AG04450 (cell line): ENCODE results near the gene ATG7. TPM values are rescaled to one million over a fixed set of nuclear protein-coding genes. Genes with fewer than 3 reads are reported as not detected.

Experiments
- CTCF ChIA-PET: fragments of 300-600, 350-600 bp; formaldehyde crosslinking; extraction: SDS; loops from one replicate; lab custom pipeline; 2022; ENCODE audit warnings: antibody characterized with exemption, inconsistent platforms; lab: Charles Lee
- POLR2A ChIA-PET: fragments of 350-600 bp; formaldehyde crosslinking; extraction: SDS; loops from one replicate; lab custom pipeline; 2021; ENCODE audit warnings: antibody characterized with exemption, inconsistent platforms; lab: Yijun Ruan, JAX
- DNase-seq: peaks from one replicate; pipeline ENCODE4 v3.0.0-alpha.2; 2011; ENCODE audit warnings: low read depth, low spot score
- H3K27ac ChIP-seq: one replicate; pipeline ENCODE4 v1.5.1; 2012; ENCODE audit warnings: low read depth, low read length, control low read depth
- H3K27me3 ChIP-seq: one replicate; pipeline ENCODE4 v1.6.0; 2012; ENCODE audit warnings: low read length; ENCODE audit not compliant: control insufficient read depth, insufficient read depth
- H3K4me3 ChIP-seq: 2 replicates; pipeline ENCODE4 v1.5.1; 2011; ENCODE audit warnings: mild to moderate bottlenecking, low read depth, low read length, control low read depth
- H3K9me3 ChIP-seq: 2 replicates; pipeline ENCODE4 v1.5.1; 2012; ENCODE audit warnings: low read length; ENCODE audit not compliant: control insufficient read depth, insufficient read depth
- polyA plus RNA-seq: library from polyadenylated mRNA; depleted of rRNA; stranded (reverse); fragments of >200 nt; gene quantifications from 2 replicates; pipeline ENCODE4 v1.2.3, GENCODE V29; 2011
- TF ChIP-seq, protein P1 (sequence below): IDR thresholded peaks from 2 replicates; pipeline ENCODE4 v1.5.1; 2011; ENCODE audit warnings: low read depth, low read length, control low read depth, inconsistent platforms

The ATG7 gene
- polyA plus RNA-seq, 1 experiment = 51.7 TPM

GRCh38 chr3:11558411-11558903 lies 286.3 kb downstream of the ATG7 start:
- ChIA-PET POLR2A (interaction anchor here (0.5 to 1.7 kb wide), 7 partner anchors 10 to 88 kb away, joined by 4 to 11 read pairs (median 5); no protein-coding TSS in a partner anchor), CTCF (interaction anchor here (0.5 to 0.6 kb wide), 3 partner anchors 16 to 92 kb away, joined by 6 to 7 read pairs (median 7); no protein-coding TSS in a partner anchor)
- no peak for DNase-seq
- Histone ChIP-seq H3K9me3 (no peaks in the 10 kb centered on the region; the same call in 1 of the 2 replicates), H3K27ac (peak overlapping the region; percentile 78), H3K27me3 (no peaks in the 10 kb centered on the region), H3K4me3 (no peak overlapping the region)
- TF ChIP-seq, protein P1, sequence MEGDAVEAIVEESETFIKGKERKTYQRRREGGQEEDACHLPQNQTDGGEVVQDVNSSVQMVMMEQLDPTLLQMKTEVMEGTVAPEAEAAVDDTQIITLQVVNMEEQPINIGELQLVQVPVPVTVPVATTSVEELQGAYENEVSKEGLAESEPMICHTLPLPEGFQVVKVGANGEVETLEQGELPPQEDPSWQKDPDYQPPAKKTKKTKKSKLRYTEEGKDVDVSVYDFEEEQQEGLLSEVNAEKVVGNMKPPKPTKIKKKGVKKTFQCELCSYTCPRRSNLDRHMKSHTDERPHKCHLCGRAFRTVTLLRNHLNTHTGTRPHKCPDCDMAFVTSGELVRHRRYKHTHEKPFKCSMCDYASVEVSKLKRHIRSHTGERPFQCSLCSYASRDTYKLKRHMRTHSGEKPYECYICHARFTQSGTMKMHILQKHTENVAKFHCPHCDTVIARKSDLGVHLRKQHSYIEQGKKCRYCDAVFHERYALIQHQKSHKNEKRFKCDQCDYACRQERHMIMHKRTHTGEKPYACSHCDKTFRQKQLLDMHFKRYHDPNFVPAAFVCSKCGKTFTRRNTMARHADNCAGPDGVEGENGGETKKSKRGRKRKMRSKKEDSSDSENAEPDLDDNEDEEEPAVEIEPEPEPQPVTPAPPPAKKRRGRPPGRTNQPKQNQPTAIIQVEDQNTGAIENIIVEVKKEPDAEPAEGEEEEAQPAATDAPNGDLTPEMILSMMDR = no peak

DNA sequence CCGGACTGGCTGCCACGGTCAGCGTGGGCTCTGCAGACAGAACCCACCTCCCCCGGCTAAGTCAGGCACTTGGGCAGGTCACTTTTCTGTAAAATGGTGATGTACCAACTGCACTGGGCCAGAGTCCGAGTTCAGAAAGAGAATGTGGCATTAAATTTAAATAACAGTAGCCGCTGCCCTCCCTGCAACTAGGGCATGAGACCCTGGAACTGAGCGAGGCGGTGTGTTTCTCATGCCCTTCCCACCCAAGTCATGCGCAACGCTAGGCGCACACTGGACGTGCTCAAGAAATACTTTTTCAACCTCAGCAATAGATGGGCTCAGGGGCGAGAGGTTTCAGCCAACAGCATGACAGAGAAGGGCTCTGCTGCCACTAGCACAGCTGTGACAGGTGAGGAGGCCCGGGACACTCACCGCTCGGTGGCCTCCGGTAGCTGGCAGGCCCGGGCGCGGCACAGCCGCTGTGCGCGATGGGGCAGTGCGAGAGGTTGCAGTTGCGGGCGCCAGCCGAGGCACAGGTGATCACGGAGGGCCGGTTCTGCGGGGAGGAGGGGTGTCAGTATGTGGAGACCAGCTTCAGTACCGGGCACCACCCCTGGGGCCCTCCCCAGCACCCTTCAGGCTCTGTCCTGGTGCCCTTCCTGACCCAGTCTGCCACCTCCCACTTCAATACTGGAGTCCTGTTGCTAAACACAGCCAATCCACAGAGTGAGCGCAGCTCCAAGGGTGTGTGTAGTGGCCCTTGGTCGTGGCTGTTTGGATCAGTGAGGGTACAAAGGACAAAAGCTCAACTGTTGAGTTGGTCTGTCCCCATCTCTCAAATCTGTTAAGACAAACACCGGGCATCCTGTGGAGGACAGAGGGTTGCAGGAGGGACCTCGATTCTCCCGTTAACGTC lies 287.0 kb downstream of the ATG7 start:
- ChIA-PET CTCF (interaction anchor here (0.5 to 1.0 kb wide), 4 partner anchors 16 to 276 kb away, joined by 3 to 7 read pairs (median 6); no protein-coding TSS in a partner anchor), POLR2A (interaction anchor here (0.5 to 0.7 kb wide), 3 partner anchors 41 to 89 kb away, joined by 5 to 10 read pairs (median 7); no protein-coding TSS in a partner anchor)
- Histone ChIP-seq H3K4me3 (no peak overlapping the region), H3K27ac (peak overlapping the region; percentile 78), H3K9me3 (no peaks in the 10 kb centered on the region; the same call in 1 of the 2 replicates), H3K27me3 (no peaks in the 10 kb centered on the region)
- TF ChIP-seq, protein P1 = no peak
- DNase-seq = no peak

- TF ChIP-seq, protein P1 = no peak
- ChIA-PET POLR2A (interaction anchor here (1.5 kb wide), 1 partner anchor 41 kb away, joined by 3 read pairs; no protein-coding TSS in a partner anchor), CTCF (interaction anchor here (0.8 to 1.0 kb wide), 2 partner anchors 91 to 275 kb away, joined by 3 to 5 read pairs; no protein-coding TSS in a partner anchor)
- Histone ChIP-seq H3K4me3 (no peak overlapping the region), H3K9me3 (no peaks in the 10 kb centered on the region; the same call in 1 of the 2 replicates), H3K27ac (no peak overlapping the region), H3K27me3 (no peaks in the 10 kb centered on the region)
- DNase-seq = no peak
Observed at GRCh38 chr3:11559816-11560633, 287.8 kb downstream of the ATG7 start.

- POLR2A ChIA-PET = interaction anchor here (1.5 kb wide), 2 partner anchors 40 to 52 kb away, joined by 3 to 14 read pairs; no protein-coding TSS in a partner anchor
Observed at GRCh38 chr3:11560746-11561145, 288.5 kb downstream of the ATG7 start.

More at GRCh38 chr3:11560746-11561145, 288.5 kb downstream of the ATG7 start:
- TF ChIP-seq, protein P1 = no peak
- Histone ChIP-seq H3K9me3 (no peaks in the 10 kb centered on the region; the same call in 1 of the 2 replicates), H3K4me3 (no peak overlapping the region), H3K27ac (peak overlapping the region; percentile 31), H3K27me3 (no peaks in the 10 kb centered on the region)
- CTCF ChIA-PET = interaction anchor here (0.8 kb wide), 1 partner anchor 91 kb away, joined by 5 read pairs; no protein-coding TSS in a partner anchor
- DNase-seq = no peak
